ENCODE measurements around the gene ATP6V0A4.

DNA sequence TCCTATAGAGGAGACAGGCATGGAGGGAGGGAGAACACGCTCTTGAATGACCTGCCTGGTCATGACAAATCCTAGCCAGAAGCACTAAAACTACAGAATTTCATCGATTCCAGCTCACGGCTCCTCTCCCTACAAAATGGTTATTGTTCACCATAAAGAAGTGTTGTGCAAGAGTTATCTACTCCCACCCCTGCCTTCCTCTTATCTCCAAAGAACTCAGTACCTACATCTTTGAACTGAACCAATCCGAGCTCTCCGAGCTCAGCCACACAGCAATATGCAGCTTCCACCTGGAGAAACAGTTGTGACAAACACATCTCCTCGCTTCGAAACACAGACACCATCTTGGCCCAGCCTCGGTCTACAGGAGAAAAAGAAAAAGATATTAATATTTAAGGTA, 27.1 kb downstream of the ATP6V0A4 start:
- TF ChIP-seq, protein P1, sequence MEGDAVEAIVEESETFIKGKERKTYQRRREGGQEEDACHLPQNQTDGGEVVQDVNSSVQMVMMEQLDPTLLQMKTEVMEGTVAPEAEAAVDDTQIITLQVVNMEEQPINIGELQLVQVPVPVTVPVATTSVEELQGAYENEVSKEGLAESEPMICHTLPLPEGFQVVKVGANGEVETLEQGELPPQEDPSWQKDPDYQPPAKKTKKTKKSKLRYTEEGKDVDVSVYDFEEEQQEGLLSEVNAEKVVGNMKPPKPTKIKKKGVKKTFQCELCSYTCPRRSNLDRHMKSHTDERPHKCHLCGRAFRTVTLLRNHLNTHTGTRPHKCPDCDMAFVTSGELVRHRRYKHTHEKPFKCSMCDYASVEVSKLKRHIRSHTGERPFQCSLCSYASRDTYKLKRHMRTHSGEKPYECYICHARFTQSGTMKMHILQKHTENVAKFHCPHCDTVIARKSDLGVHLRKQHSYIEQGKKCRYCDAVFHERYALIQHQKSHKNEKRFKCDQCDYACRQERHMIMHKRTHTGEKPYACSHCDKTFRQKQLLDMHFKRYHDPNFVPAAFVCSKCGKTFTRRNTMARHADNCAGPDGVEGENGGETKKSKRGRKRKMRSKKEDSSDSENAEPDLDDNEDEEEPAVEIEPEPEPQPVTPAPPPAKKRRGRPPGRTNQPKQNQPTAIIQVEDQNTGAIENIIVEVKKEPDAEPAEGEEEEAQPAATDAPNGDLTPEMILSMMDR (IDR thresholded peaks at IDR 0.05; ENCODE audit: insufficient read depth, low read length): no peak
- no peak for TF ChIP-seq POLR2AphosphoS5 (IDR thresholded peaks at IDR 0.05; ENCODE audit: low read depth)
- TF ChIP-seq, protein P2, sequence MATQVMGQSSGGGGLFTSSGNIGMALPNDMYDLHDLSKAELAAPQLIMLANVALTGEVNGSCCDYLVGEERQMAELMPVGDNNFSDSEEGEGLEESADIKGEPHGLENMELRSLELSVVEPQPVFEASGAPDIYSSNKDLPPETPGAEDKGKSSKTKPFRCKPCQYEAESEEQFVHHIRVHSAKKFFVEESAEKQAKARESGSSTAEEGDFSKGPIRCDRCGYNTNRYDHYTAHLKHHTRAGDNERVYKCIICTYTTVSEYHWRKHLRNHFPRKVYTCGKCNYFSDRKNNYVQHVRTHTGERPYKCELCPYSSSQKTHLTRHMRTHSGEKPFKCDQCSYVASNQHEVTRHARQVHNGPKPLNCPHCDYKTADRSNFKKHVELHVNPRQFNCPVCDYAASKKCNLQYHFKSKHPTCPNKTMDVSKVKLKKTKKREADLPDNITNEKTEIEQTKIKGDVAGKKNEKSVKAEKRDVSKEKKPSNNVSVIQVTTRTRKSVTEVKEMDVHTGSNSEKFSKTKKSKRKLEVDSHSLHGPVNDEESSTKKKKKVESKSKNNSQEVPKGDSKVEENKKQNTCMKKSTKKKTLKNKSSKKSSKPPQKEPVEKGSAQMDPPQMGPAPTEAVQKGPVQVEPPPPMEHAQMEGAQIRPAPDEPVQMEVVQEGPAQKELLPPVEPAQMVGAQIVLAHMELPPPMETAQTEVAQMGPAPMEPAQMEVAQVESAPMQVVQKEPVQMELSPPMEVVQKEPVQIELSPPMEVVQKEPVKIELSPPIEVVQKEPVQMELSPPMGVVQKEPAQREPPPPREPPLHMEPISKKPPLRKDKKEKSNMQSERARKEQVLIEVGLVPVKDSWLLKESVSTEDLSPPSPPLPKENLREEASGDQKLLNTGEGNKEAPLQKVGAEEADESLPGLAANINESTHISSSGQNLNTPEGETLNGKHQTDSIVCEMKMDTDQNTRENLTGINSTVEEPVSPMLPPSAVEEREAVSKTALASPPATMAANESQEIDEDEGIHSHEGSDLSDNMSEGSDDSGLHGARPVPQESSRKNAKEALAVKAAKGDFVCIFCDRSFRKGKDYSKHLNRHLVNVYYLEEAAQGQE (IDR thresholded peaks at IDR 0.05; ENCODE audit: insufficient replicate concordance, low read depth): no peak
- TF ChIP-seq GABPA (IDR thresholded peaks at IDR 0.05; ENCODE audit: low read depth): no peak
- no peak for TF ChIP-seq SPI1 (IDR thresholded peaks at IDR 0.05; ENCODE audit: borderline replicate concordance, low read depth)
